MCF 10A (cell line): ENCODE results near the gene PRDM5. TPM values are rescaled to one million over a fixed set of nuclear protein-coding genes. Genes with fewer than 3 reads are reported as not detected.

ENCODE experiments used
- BruUV-seq: library from RNA; stranded (reverse); fragments of 400-500 nt; replicated peaks from 2 replicates; lab custom pipeline; 2021; lab: Mats Ljungman, UMichigan
- CTCF ChIA-PET: fragments of 300-600 bp; sonication (Branson Sonifier 250); formaldehyde crosslinking; extraction: SDS; loops from one replicate; lab custom pipeline; 2021; ENCODE audit warnings: antibody characterized with exemption, inconsistent platforms; lab: Yijun Ruan, JAX
- POLR2A ChIA-PET: fragments of 300-600, 350-650 bp; sonication (Branson Sonifier 250); formaldehyde crosslinking; extraction: SDS; loops from one replicate; lab custom pipeline; 2020; ENCODE audit warnings: antibody characterized with exemption, inconsistent platforms; lab: Yijun Ruan, JAX
- DNase-seq: peaks from one replicate; pipeline ENCODE4 v3.0.0-alpha.2; 2018; ENCODE audit not compliant: unreplicated experiment
- H3K27ac Mint-ChIP-seq: one replicate; pipeline ENCODE4 v1.8.0; 2022; ENCODE audit warnings: mild to moderate bottlenecking, low read depth, mixed read lengths; ENCODE audit not compliant: unreplicated experiment
- H3K27me3 Mint-ChIP-seq: one replicate; pipeline ENCODE4 v1.8.0; 2022; ENCODE audit warnings: mixed read lengths; ENCODE audit not compliant: insufficient read depth, unreplicated experiment
- H3K36me3 Mint-ChIP-seq: one replicate; pipeline ENCODE4 v1.8.0; 2022; ENCODE audit warnings: mild to moderate bottlenecking, moderate library complexity, mixed read lengths; ENCODE audit not compliant: insufficient read depth, unreplicated experiment
- H3K4me1 Mint-ChIP-seq: one replicate; pipeline ENCODE4 v1.8.0; 2022; ENCODE audit warnings: mixed read lengths; ENCODE audit not compliant: insufficient read depth, unreplicated experiment
- H3K4me3 Mint-ChIP-seq: one replicate; pipeline ENCODE4 v1.8.0; 2022; ENCODE audit warnings: mild to moderate bottlenecking, moderate library complexity, mixed read lengths; ENCODE audit not compliant: unreplicated experiment
- H3K9me3 Mint-ChIP-seq: one replicate; pipeline ENCODE4 v1.8.0; 2022; ENCODE audit warnings: mixed read lengths; ENCODE audit not compliant: unreplicated experiment
- intact Hi-C: fragments of 100-400 bp; cut with micrococcal nuclease; formaldehyde crosslinking; loops from 2 replicates; pipeline ENCODE4 v1.14.1; 2022
- total RNA-seq: library from RNA; stranded (reverse); gene quantifications from 2 replicates; pipeline ENCODE4 v1.2.3, GENCODE V29; 2022
- TF ChIP-seq, protein P1 (sequence below): fragments of 200-600 bp; IDR thresholded peaks from one replicate; pipeline ENCODE4 v1.8.0; 2022; ENCODE audit warnings: antibody characterized with exemption, mild to moderate bottlenecking; ENCODE audit not compliant: unreplicated experiment

PRDM5 gene
- total RNA-seq, 1 experiment from 2014 or later: 7.3 TPM

- intact Hi-C loops: no loop called here
- POLR2A ChIA-PET: interaction anchor here (0.7 kb wide), 1 partner anchor 395 kb away, joined by 5 read pairs; no protein-coding TSS in a partner anchor
- no peak overlapping the region for H3K4me3 Mint-ChIP-seq
These were observed 197.9 kb downstream of the PRDM5 start for GRCh38 chr4:120724656-120725055.

DNA sequence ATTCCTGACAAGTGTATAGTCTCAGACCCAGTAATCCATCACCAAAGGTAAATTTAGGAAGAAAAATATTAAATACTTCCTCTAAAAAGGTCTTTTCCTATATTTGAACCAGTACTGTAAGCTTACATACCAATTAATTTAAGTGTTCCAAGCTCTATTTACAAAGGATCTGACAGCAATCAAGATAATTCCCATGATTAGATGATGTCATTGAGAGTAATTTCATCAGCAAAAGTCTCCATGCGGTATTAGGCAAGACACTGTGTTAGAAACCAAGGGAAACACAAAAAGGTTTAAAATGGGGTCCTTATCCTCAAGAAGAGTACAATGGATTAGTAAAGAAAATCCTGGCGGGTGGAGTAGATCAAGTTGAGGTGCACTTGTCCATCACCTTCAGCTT, 198.5 kb downstream of the PRDM5 start:
- CTCF ChIA-PET: no interaction called here
- POLR2A ChIA-PET: no interaction called here
- Mint-ChIP-seq H3K4me1 (no peaks in the 10 kb centered on the region), H3K36me3 (no peaks in the 10 kb centered on the region), H3K4me3 (no peak overlapping the region), H3K9me3 (no peaks in the 10 kb centered on the region), H3K27me3 (no peaks in the 10 kb centered on the region), H3K27ac (no peak overlapping the region)
- BruUV-seq: no TSS peak
- DNase-seq: no peak
- intact Hi-C loops: no loop called here
- TF ChIP-seq, protein P1, sequence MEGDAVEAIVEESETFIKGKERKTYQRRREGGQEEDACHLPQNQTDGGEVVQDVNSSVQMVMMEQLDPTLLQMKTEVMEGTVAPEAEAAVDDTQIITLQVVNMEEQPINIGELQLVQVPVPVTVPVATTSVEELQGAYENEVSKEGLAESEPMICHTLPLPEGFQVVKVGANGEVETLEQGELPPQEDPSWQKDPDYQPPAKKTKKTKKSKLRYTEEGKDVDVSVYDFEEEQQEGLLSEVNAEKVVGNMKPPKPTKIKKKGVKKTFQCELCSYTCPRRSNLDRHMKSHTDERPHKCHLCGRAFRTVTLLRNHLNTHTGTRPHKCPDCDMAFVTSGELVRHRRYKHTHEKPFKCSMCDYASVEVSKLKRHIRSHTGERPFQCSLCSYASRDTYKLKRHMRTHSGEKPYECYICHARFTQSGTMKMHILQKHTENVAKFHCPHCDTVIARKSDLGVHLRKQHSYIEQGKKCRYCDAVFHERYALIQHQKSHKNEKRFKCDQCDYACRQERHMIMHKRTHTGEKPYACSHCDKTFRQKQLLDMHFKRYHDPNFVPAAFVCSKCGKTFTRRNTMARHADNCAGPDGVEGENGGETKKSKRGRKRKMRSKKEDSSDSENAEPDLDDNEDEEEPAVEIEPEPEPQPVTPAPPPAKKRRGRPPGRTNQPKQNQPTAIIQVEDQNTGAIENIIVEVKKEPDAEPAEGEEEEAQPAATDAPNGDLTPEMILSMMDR: no peak

More at GRCh38 chr4:120724656-120725055, 197.9 kb downstream of the PRDM5 start:
- no TSS peak for BruUV-seq
- H3K27ac Mint-ChIP-seq: no peak overlapping the region
- H3K4me1 Mint-ChIP-seq: no peaks in the 10 kb centered on the region
- CTCF ChIA-PET: interaction anchor here (0.6 kb wide), 1 partner anchor 93 kb away, joined by 3 read pairs; no protein-coding TSS in a partner anchor
- DNase-seq: no peak
- H3K9me3 Mint-ChIP-seq: no peaks in the 10 kb centered on the region
- TF ChIP-seq, protein P1: no peak
- H3K36me3 Mint-ChIP-seq: no peaks in the 10 kb centered on the region
- H3K27me3 Mint-ChIP-seq: no peaks in the 10 kb centered on the region

DNA sequence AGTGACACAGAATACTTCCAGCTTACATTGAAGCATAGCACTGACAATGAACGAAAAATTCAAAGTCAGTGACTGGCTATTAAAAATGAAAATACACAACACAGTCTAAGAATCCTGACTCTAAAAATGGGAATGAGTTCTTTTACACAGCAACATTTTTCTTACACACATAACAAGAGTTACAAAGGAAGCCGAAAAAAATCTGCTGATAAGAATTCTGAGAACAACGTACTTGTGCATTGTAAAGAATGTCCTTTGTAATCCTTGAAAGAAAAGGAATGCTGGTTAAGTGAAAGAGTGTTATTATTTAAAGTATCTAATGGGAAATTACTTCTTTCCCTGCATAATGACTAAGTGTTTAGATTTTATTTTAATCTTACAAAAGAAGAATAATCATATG, 199.4 kb downstream of the PRDM5 start:
- Mint-ChIP-seq H3K27ac (no peak overlapping the region), H3K27me3 (no peaks in the 10 kb centered on the region), H3K4me1 (no peaks in the 10 kb centered on the region), H3K36me3 (no peaks in the 10 kb centered on the region), H3K9me3 (no peaks in the 10 kb centered on the region), H3K4me3 (no peak overlapping the region)
- TF ChIP-seq, protein P1: no peak
- ChIA-PET POLR2A (no interaction called here), CTCF (interaction anchor here (1.6 kb wide), 1 partner anchor 196 kb away, joined by 4 read pairs; no protein-coding TSS in a partner anchor)
- BruUV-seq: no TSS peak
- no peak for DNase-seq
- intact Hi-C loops: no loop called here

- ChIA-PET CTCF (interaction anchor here (1.6 kb wide), 1 partner anchor 197 kb away, joined by 4 read pairs; no protein-coding TSS in a partner anchor), POLR2A (no interaction called here)
- Mint-ChIP-seq H3K4me3 (no peak overlapping the region), H3K27ac (no peak overlapping the region), H3K27me3 (no peaks in the 10 kb centered on the region), H3K36me3 (no peaks in the 10 kb centered on the region), H3K4me1 (no peaks in the 10 kb centered on the region), H3K9me3 (no peaks in the 10 kb centered on the region)
- TF ChIP-seq, protein P1: no peak
- BruUV-seq: no TSS peak
- intact Hi-C loops: no loop called here
- no peak for DNase-seq
These were observed 199.9 kb downstream of the PRDM5 start for GRCh38 chr4:120722655-120723054.
